ENCODE results near the gene MYL2.

MYL2 gene

GRCh38 chr12:110929818-110930217 lies 9.4 kb upstream of the MYL2 start:
- DNase-seq, result no peak

- DNase-seq, result no peak
Measured at GRCh38 chr12:110928700-110929099, 8.3 kb upstream of the MYL2 start.

- DNase-seq, result no peak
Measured at GRCh38 chr12:110927546-110927945, 7.2 kb upstream of the MYL2 start.

- DNase-seq, result no peak
Measured at GRCh38 chr12:110923692-110924334, 3.4 kb upstream of the MYL2 start.

- no peak for DNase-seq
Measured at GRCh38 chr12:110923192-110923591, 2.8 kb upstream of the MYL2 start.

GRCh38 chr12:110922652-110923051 lies 2.3 kb upstream of the MYL2 start:
- peak; percentile 38 for DNase-seq

GRCh38 chr12:110921262-110921661 lies 883 bp upstream of the MYL2 start:
- DNase-seq, result no peak

- DNase-seq, result no peak
Measured at GRCh38 chr12:110919720-110920119, 659 bp downstream of the MYL2 start.

GRCh38 chr12:110917961-110918360 lies 2.4 kb downstream of the MYL2 start:
- DNase-seq, result no peak

GRCh38 chr12:110917467-110917866 lies 2.9 kb downstream of the MYL2 start:
- no peak for DNase-seq

- DNase-seq, result no peak
Measured at GRCh38 chr12:110916295-110916875, 4.0 kb downstream of the MYL2 start.

GRCh38 chr12:110913119-110914056 lies 7.0 kb downstream of the MYL2 start:
- DNase-seq, result no peak

GRCh38 chr12:110912263-110912662 lies 8.1 kb downstream of the MYL2 start:
- DNase-seq, result no peak

GRCh38 chr12:110908377-110909152 lies 11.8 kb downstream of the MYL2 start:
- no peak for DNase-seq

- DNase-seq, result no peak
Measured at GRCh38 chr12:110907583-110907982, 12.8 kb downstream of the MYL2 start.

- no peak for DNase-seq
Measured at GRCh38 chr12:110906985-110907384, 13.4 kb downstream of the MYL2 start.

GRCh38 chr12:110906516-110906915 lies 13.9 kb downstream of the MYL2 start:
- no peak for DNase-seq

GRCh38 chr12:110906083-110906482 lies 14.3 kb downstream of the MYL2 start:
- peak; percentile 39 for DNase-seq

GRCh38 chr12:110903511-110903910 lies 16.9 kb downstream of the MYL2 start:
- DNase-seq, result no peak

GRCh38 chr12:110901401-110901800 lies 19.0 kb downstream of the MYL2 start:
- DNase-seq, result no peak

- no peak for DNase-seq
Measured at GRCh38 chr12:110896559-110896958, 23.8 kb downstream of the MYL2 start.

GRCh38 chr12:110893956-110894355 lies 26.4 kb downstream of the MYL2 start:
- no peak for DNase-seq

- no peak for DNase-seq
Measured at GRCh38 chr12:110889361-110889760, 31.0 kb downstream of the MYL2 start.

Data from eye (tissue), 1 donor.